GM12873 (cell line): Measurements from ENCODE around the gene RHNO1.

Experiments used
- TF ChIP-seq, protein P1 (sequence below): IDR thresholded peaks from 2 replicates; pipeline ENCODE4 v1.5.1; 2012; ENCODE audit warnings: low read depth, mild to moderate bottlenecking, moderate library complexity, low read length, control low read depth; ENCODE audit not compliant: insufficient read depth; ENCODE audit errors: missing control alignments

The RHNO1 gene

DNA sequence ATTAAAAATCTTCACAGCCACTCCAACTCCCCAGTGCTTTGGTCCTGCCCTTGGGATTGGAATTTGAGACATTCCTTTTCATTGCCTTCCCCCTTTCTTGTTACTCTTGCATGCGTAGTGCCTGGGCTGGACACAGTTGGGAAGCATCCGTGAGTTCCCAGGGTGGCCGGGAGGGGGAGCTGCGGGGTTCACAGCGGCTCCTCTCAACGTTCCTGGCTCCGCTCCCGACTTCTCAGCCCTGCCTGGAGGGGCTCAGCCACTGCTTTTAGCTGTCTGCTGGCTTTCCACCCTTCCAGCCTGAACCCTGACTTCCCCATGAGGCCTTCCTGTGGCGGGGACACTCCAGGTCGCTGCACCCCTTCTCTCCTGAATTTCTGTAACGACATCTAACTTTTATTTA is 23.4 kb upstream of the RHNO1 start:
- TF ChIP-seq, protein P1, sequence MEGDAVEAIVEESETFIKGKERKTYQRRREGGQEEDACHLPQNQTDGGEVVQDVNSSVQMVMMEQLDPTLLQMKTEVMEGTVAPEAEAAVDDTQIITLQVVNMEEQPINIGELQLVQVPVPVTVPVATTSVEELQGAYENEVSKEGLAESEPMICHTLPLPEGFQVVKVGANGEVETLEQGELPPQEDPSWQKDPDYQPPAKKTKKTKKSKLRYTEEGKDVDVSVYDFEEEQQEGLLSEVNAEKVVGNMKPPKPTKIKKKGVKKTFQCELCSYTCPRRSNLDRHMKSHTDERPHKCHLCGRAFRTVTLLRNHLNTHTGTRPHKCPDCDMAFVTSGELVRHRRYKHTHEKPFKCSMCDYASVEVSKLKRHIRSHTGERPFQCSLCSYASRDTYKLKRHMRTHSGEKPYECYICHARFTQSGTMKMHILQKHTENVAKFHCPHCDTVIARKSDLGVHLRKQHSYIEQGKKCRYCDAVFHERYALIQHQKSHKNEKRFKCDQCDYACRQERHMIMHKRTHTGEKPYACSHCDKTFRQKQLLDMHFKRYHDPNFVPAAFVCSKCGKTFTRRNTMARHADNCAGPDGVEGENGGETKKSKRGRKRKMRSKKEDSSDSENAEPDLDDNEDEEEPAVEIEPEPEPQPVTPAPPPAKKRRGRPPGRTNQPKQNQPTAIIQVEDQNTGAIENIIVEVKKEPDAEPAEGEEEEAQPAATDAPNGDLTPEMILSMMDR, result peak; percentile 87

DNA sequence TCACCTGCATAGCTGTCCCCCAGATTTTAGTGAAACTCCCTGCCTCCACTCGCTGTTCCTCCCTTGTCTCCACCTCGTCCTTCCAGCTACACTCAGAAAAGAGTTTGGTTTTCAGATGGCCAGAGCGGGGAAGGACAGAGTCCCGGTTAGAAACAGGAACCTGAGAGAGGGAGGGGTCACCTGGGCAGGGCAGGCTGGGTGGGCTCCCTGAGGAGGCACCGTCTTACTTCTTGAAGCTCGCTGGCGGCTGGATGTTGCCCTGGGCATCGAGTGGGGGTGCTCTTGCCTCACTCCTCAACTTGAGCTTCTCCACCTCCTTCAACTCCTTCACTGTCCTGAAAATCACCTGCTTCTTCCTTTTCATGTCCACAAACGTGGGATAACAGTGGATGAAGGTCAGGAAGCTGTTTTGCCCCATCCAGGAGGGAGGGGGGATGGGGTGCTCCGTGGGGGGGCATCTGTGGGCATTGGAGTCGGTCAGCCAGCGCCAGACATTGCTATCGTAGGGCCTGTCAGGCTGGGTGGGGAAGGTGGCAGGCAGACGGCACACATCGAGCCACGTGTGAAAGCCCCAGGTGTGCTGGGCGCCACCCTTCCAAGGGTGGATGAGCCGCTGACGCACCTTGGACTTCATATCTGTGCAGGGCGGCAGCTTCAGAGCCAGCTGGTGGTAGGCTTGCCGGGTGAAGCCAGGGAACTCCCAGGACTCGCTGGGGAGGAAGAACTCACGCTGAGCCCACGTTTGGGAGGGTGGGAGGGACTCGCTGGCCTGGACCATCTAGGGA is 22.2 kb upstream of the RHNO1 start:
- TF ChIP-seq, protein P1, result no peak

DNA sequence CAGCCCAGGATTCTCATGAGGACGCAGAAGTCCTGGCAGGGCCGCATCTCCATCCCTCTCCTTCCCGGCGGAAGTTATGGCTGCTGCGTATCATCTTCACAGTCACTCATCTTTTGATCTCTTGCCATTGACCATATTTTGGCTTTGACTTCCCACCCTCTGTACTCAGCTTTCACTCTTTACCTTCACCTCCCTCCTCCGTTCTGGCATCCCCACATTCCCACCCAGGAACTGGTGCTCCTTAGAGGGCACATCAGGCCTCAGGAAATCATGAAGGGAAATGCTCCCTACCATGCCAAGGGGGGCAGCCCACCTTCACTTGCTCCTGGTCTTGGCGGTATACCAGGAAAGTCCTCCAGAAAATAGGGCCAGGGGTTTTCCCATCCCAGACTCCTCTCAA is 21.5 kb upstream of the RHNO1 start:
- TF ChIP-seq, protein P1, result no peak

DNA sequence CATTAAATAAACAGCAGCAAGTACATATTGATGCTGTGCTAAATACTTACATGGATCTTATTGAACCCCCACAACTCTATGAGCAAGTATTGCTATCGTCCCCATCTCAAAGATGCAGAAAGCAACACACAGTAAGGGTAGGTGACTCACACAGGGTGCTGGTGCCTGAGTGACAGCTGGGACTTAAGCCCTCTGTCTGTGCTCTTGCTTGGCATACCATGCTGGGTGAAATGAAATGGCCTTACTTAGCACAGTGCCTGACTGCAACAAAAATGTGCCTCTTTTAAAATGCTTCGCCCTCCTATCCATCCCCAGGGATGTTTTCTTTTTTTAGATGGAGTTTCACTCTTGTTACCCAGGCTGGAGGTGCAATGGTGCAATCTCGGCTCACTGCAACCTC is 21.0 kb upstream of the RHNO1 start:
- TF ChIP-seq, protein P1, result no peak

DNA sequence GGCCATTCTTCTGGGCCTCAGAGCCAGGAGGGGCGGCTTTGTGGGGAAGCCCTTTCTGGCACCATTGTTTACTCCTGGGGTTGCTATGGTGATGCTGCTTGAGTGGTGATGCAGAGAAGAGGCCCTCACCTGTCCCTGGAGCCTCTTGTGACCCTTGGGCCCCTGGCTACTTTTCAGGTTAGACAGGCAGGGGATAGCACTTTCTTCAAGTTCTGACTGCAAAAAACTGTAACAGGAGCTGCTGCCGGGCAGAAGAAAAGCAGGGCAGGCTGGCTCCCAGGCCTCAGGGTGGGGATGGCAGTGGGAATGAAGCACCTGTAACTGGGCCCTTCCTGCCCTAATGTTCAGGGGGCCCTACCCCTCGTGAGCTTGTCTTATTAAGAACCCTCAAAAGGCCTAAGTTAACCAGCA is 20.0 kb upstream of the RHNO1 start, which contains the start of gene TEX52:
Gene TEX52, minus strand, starts transcription at position 19 of the 411 bp plus-strand sequence. Its CDS starts 13 bp downstream, at position 6.
- TF ChIP-seq, protein P1, result no peak

DNA sequence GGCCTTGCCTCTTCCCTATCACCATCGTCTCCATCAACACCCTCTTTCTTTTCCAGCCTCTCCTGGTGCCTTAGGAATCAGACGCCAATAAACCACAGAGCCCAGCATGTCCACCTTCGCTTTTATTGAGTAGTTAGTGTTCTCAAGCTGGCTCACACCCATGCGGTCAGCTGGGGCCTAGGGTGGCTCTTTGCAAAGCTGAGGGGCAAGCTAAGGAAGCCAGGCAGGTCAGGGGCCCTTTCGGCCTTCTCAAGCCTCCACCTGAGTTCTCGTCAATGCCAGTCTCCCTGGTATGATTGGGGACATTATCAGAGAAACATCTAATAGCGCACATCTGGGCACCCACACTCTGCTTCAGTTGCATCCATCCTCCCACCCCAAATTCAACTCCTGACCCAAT is 19.4 kb upstream of the RHNO1 start:
- TF ChIP-seq, protein P1, result no peak

DNA sequence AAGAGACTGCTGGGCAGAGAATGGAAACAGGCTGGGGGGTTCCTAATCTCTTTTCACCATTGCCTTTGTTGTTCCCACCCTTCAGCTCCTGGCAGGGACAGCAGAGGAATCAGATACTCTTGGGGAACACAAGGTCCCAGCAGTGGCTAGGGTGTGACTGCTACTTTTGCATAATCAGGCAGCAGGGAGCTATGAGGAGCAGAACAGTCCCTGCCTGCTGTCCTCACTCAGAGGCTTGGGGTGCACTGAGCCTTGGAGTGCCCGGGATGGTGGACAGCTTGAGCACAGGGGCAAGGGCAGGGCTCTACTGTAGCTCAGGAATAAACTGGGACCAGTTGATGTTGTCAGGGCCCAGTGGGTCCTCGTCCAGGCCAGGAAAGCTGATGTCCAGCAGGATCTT is 18.7 kb upstream of the RHNO1 start:
- TF ChIP-seq, protein P1, result no peak
